ENCODE data around the gene AMER2.

The AMER2 gene

DNA sequence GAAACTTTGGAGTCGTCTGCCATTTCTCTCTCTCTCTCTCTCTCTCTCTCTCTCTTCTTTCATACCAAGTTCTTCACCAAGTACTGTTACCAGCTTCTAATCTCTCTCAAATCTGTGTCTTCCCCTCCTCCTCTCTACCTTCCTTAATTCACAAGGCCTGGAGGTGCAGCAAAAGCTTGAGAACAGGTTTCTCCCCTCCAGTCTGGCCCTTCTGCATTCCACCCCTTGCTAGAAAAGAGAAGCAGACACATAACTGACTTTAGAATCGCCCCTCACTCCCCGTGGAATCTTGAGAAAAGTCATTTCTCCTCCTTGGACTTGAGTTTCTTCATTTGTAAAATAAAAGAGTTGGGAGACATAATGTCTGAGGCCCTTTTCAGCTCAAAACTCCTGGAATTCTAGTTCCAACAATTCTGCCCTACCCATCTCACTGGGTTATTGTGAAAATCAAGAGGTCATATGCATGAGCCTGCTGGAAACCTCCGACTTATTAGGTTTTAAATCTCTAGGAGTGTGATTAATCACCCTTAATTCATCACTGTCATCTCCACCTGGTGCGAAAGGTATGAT lies 20.4 kb downstream of the AMER2 start:
- DNase-seq (ENCODE audit: low spot score), result no peak

DNA sequence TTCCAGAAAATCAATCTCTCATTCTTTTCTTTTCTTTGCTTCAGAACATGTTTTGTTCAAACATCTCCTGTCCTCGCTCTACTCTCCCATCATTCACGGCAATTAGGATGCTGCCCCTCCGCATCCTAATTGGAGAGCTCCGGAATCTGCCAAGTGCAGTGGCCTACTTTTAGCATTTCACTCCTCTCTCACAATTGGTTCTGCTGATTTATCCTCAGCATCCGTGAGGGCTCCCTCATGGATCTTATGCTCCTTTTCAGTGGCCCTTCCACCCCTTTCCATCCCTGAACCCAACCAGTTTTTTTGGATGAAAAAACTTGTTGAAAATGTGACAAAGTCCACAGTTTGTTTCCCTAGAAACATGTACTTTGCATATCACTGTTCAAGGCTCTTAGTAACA lies 22.4 kb downstream of the AMER2 start:
- DNase-seq (ENCODE audit: low spot score), result no peak

DNA sequence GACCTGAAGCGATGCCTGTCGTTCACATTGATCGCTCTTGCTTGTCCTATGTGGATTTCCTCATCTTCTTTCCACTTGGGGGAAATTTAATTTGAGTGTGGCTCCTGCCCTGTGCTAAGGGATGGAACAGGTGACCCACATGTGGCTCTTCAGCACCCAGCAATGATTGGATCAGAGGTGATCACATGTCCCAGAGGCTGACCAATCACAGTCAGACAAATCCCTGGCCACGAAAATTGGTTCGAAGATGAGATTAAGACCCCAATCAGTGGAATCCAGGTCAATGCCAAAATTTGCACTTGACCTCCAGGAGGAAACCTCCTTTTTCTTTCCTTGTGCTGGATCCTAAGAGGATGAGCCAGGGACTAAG lies 23.7 kb downstream of the AMER2 start:
- DNase-seq (ENCODE audit: low spot score), result no peak

DNA sequence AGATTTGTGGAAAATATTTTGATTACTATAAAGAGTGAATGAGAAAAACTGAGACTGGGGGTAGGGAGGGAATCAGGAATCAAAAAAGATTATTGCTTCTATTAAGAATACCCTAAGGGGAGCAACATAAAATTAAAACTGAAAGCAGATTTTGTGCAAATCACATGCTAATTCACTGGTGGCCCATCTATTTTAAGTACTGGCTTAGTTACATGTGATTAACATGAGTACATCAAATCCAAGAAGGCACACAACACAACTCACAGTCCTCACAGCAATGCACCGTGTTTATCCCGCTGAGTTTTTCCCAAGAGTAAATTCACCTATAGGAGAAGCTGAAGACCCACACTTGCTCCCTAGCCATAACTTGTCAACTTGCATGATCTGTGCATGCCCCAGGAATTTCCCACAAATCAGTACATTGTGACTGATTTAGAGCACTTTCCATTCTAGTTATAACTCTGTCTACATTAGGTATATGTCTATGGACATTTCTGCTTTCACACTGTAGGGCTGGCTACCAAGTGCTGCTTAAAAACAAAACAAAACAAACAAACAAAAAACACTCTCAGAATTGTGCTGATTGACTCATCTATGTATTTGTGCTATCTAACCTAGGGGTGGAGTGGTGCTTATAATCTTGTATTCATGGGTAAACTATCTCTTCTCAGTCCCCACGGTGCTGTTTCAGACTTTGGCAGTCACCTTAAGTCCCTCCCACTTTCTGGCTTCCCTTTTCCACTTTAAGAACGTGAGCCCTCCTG lies 24.3 kb downstream of the AMER2 start:
- DNase-seq (ENCODE audit: low spot score), result no peak

DNA sequence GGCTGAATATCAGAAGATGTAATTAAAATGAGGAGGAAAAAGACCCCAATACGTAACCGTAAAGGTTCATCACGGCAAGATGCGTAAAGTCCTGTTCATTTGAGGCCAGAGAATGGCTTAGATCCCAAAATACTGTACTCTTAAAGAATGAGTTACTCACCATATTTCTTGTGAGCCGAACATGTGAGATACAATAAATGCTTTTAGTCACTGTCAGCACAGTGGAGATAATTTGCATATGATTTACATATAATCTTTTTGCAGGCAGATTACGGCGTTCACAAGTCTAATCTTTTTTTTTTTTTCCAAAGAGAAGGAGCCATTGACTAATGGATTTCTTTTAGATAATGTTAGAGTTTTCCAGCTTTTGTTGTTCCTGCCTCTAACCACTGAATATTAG lies 28.4 kb downstream of the AMER2 start:
- no peak for DNase-seq (ENCODE audit: low spot score)

DNA sequence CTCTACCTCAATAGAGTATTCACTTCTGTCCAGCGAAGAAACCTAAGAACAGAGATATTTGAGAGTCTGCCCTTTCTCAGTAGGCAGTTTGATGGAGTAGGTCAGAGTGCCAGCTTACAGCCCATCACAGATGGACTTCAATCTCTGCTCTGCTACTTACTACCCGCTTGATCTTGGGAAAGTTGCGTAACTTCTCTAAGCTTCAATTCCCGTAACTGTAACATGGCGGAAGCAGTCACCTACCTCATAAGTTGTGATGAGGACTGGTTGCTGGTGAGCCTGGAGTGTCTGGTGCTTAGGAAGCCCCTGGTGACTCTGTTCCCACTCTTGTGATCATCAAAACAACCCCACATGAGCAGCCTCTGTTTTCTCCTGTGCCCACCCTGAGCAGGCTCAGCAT lies 31.0 kb downstream of the AMER2 start:
- DNase-seq (ENCODE audit: low spot score), result no peak

DNA sequence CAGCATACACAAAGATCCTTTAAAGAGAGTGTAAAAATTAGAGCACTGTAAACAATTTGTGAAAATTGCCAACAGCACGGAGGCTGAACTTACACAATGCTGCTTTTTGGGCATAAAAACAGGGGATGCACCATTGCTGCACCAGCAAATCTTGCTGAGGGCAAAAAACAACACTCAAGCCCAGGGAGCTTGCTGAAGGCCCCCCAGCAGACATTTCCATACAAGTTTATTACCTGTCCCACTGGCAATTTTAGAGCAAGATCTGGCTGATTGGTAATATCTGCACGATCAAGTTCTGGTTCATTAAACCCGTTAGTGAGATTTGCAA lies 34.3 kb downstream of the AMER2 start:
- DNase-seq (ENCODE audit: low spot score), result no peak

DNA sequence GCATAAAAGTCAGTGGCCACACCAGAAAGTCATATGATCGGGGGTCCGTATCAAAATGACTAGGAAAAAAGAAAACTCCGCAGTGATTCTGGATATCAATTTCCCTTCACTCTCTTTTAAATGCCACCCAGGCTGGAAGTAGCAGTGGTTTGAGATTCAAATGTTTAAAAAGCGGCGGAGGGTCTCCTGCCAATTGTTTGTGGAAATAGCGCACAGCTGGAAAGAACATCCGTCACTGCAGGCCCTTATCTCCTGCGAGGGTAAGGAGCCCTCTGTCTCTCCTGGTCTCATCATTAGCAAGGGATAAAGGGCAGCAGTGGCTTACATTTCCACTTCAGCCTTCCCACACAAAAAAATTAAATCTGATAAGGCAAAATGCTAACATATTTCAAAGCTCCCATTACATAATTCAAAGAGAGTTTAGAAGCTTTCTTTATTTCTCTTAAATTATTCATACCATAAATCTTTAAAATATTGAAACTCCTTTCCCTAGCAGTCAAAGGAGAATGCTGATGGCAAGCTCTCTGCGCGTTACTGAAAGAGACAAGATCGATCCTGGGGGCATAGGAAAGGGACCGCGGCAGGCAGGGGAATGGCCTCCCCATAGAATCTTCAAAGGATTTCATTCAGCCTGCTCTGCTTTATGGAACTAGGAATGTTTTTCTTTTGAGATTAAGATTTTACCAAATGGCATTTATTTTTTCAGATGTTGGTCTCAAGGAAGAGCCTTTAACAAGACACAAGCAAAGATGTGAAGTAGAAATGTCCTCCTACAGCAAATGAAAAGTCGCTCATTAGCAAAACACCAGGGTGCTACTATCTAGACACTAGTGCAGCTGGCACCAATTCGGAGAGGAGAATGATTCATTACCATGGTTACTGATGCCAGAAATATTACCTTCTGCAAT lies 35.0 kb downstream of the AMER2 start:
- no peak for DNase-seq (ENCODE audit: low spot score)

DNA sequence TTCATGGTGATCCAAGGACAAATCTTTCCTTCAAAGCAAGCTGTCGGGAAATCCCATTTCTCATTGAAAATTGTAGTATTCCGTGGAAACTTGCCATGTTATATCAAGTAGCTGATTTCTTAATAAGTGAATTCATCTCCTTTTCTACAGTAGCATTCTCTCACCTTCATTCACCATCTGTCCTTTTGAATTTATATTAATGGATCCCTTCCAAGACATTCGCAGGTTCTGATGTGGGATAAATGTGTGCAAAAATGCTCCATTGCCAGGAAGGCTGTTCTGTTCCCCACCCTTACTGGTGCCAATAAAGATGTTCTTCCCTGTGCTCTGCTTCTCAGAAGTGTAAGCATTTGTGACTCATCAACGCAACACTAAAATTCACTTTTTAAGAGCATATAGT lies 36.2 kb downstream of the AMER2 start:
- no peak for DNase-seq (ENCODE audit: low spot score)

DNA sequence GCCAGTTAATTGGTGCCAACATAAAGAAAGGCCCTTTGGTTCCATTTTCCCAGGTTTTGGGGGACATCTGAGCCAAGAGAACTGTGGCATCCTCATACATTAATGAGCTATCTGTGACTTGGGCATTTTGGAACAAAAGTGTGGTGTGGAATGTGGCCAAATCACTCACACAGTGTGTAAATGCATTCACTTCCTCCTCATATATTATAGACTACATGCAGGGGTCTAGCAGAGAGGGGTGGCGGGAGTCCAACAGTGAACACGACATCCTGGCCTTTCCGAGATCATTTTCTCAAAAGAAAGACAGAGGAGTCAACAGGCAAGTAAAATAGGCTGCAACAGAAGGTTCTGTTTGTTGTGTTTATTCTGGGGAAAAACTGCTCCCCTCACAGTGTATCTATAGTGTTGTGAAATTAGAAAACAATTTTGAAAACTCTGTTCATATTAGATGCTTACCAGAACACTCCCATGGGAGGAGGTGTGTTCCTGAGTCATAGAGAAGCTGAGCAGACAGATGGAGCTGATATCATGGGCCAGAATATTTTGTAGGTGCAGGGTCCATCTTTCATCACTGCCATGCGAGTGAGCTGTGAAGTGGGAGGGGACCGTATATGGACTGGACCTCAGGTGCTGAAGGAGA lies 39.2 kb downstream of the AMER2 start:
- no peak for DNase-seq (ENCODE audit: low spot score)

DNA sequence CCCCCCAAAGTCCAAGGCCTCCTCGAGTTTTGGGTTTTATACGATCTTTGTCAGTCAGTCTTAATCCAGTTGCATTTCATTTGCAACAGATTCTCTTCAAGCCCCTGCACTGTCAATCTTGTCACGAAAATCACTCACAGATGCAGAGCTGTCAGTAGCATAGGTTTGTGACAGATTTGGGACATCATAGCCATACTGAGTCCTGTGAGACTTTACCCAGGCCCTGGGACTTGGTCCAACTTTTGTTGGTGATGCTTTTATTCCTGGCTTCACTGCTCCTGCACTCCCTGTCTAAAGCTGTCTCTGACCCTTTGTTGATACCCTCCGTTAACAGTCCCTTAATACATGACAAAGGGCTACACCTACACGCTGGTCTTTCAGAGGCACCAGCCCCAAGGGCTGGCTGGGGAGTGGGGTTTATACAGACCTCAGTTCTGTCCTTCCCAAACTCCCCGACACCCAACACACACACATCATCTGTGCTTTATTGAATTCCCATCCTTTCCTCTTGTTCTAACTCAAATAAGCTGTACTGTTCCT lies 40.1 kb downstream of the AMER2 start:
- no peak for DNase-seq (ENCODE audit: low spot score)

DNA sequence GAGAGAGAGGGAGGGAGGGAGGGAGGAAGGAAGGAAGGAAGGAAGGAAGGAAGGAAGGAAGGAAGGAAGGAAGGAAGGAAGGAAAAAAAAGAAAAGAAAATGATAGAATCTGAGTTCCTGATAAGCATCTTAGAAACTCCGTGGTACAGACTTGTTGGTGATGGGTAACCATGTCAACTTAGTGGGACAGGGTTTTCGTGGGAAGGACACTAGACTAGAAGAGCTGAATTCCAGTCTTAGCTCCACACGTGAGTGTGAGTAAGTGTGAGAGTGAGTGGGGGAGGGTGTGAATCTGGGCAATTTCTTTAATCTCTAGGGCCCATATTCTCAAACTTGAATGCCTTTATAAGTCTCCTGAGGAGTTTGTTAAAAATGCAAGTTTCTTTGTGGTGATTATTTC lies 41.1 kb downstream of the AMER2 start:
- DNase-seq (ENCODE audit: low spot score), result no peak

DNA sequence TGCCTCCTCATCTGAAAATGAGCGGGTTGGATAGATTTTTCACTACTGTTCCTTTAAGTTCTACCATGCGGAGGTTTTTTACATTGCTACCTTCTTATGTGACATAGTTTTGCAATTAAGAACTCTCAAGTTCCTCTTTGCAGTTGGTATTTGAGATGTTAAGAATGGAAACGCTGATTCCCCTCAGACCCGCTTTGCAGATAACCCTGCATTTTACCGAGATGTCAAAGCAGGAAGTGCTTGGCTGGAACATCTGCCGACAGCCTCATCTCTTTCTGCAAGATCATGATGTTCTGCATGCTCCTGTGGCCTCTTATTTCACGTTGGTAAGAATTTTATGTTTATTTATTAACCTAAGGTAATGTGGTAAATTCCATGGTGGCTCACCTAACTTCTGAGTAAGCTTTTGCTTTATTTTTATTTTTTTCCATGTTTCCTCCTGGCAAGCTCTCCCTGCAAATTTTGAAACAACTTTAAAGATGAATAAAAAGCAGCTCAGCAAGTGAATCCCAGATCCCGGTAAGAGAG lies 53.6 kb downstream of the AMER2 start:
- DNase-seq (ENCODE audit: low spot score), result no peak

DNA sequence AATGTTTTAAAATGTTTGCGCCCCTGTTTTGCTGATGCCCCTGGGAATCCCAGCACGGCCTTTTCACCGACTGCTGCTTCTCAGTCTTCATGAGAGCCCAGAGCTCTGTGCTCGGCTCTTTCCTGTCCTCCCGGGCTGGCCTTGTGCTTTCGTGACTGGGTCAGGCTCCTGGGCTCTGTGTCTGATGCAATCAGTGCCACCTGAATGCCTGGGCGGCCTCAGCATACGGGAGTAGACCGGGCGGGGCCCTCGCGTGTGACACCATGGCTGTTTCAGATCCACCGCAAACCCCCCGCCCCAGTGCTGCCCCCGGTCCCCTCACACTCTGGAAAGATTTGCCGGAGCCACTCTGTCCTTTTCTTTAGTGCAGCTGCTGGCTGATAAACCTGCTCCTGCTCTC lies 54.8 kb downstream of the AMER2 start:
- no peak for DNase-seq (ENCODE audit: low spot score)

DNA sequence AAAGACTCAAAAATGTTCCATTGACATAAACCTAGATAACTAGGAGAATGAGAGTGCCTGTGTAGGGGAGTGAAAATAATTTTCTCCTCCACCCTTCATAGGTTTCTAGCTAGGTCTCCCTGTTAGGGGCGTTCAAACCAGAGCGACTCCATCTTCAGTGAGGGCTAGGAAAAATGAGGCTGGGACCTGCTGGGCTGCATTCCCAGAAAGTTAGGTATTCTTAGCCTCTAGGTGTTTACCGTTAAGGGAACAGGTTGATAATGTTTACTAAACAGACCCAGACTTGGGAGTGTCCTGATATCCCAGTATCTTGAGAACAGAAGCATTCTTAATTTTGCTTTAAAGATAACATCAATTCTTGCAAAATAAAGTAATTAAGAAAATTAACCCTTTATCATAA lies 56.0 kb downstream of the AMER2 start:
- DNase-seq (ENCODE audit: low spot score), result no peak

DNA sequence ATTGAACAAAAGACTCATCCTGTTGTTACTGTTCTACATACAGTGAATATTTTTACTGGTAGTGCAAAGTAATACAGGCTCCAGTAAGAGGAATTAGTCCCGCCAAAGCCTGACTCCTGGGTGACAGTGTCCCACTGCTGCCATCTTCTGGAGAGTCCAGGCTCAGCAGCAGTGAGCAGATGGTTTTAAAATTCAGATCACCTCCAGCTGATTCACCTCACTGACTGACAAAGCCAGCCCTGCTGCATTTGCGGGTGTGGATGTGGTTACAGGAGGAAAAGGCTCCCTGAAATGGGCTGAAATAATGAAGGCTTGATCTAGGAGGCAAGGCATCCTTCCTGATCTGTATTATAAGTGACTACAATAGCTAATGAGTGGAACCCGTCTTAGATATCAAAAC lies 57.9 kb downstream of the AMER2 start:
- DNase-seq (ENCODE audit: low spot score), result peak; percentile 74

DNA sequence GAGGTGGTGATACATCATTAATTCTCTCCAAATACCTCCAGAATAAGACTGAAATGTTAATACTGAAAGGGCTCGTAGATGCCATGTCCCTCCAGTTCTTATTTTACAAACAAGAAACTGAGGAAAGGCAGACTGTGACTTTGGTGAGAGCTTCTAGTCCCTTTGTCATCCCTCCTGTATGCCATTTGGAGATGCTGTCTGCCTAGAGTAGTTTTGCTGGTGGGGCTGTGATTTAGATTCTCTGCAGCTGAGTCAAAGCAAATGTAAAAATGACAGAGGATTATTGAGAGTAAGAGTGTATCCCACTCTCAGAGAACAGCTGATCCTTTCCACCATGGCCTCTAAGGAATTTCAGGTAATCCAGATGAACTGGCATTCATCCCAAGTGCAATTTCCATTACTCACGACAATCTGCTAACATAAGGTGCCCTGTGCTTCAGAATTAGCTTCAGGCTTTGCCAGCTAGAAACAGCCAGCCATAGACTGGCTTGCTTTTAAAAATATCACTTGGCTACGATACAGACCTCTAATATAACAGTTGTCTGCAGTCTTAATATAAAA lies 59.3 kb downstream of the AMER2 start:
- DNase-seq (ENCODE audit: low spot score), result no peak

Data from AG08396 (cell line).